H1 (cell line): ENCODE results near the gene SH3BP5. TPM values are rescaled to one million over a fixed set of nuclear protein-coding genes. Genes with fewer than 3 reads are reported as not detected.

Source experiments
- CTCF ChIA-PET: fragments of 300-600 bp; sonication (Branson Sonifier 250); formaldehyde crosslinking; loops from one replicate; lab custom pipeline; 2021; ENCODE audit not compliant: partially characterized antibody; lab: Charles Lee
- POLR2A ChIA-PET: fragments of 300-600 bp; sonication (Branson Sonifier 250); formaldehyde crosslinking; loops from one replicate; lab custom pipeline; 2021; ENCODE audit warnings: inconsistent platforms; ENCODE audit not compliant: partially characterized antibody; lab: Charles Lee
- DNase-seq, 2 experiments: peaks; one replicate each; pipeline versions ENCODE4 v3.0.0 to v3.0.0-alpha.2; 2010 to 2022; ENCODE audit warnings: low spot score in 2 of 2, low read depth in 1 of 2, mixed read lengths in 1 of 2
- FAIRE-seq: peaks from 2 replicates; lab custom pipeline; 2011; peaks lifted over from hg19 to GRCh38; lab: Jason Lieb, UNC
- H2AFZ ChIP-seq: 2 replicates; pipeline ENCODE4 v1.8.1; 2012; ENCODE audit warnings: low read length, inconsistent platforms
- H2AK5ac ChIP-seq: 2 replicates; pipeline ENCODE4 v1.6.1; 2013; ENCODE audit warnings: low read depth, low read length
- H2BK120ac ChIP-seq: replicated peaks from 2 replicates; pipeline ENCODE3; 2013; ENCODE audit warnings: low read depth, low read length, inconsistent platforms
- H2BK12ac ChIP-seq: 2 replicates; pipeline ENCODE4 v1.6.1; 2013; ENCODE audit warnings: low read depth, low read length
- H2BK15ac ChIP-seq: 2 replicates; pipeline ENCODE4 v1.6.1; 2013; ENCODE audit warnings: low read length
- H2BK20ac ChIP-seq: 2 replicates; pipeline ENCODE4 v1.6.1; 2013; ENCODE audit warnings: low read length
- H2BK5ac ChIP-seq: 2 replicates; pipeline ENCODE4 v1.6.1; 2013; ENCODE audit warnings: low read depth, low read length
- H3K14ac ChIP-seq: 2 replicates; pipeline ENCODE4 v1.6.1; 2013; ENCODE audit warnings: inconsistent platforms; ENCODE audit not compliant: insufficient read length
- H3K18ac ChIP-seq: 2 replicates; pipeline ENCODE4 v1.6.1; 2013; ENCODE audit warnings: low read length; ENCODE audit errors: extremely low read depth
- H3K23ac ChIP-seq: 2 replicates; pipeline ENCODE4 v1.6.1; 2013; ENCODE audit warnings: inconsistent platforms; ENCODE audit not compliant: insufficient read length
- H3K23me2 ChIP-seq: 2 replicates; pipeline ENCODE4 v1.6.1; 2013; ENCODE audit warnings: low read depth, low read length
- H3K27ac ChIP-seq: 2 replicates; pipeline ENCODE4 v1.6.1; 2011; ENCODE audit warnings: low read depth, low read length, inconsistent platforms
- H3K27me3 ChIP-seq, 4 experiments: replicated peaks in 1 of 4; 1 replicate in 1 of 4; 2 replicates in 3 of 4; pipeline versions ENCODE4 v1.6.1 to v1.8.1; 2011 to 2013; ENCODE audit warnings: low read length in 3 of 4, mild to moderate bottlenecking in 3 of 4, inconsistent platforms in 2 of 4, mixed read lengths in 2 of 4, moderate library complexity in 1 of 4; ENCODE audit not compliant: control insufficient read depth in 3 of 4, insufficient read depth in 3 of 4; ENCODE audit errors: extremely low read depth in 1 of 4
- H3K36me3 ChIP-seq, 4 experiments: 2 replicates each; pipeline versions ENCODE4 v1.6.1 to v1.8.1; 2011 to 2013; ENCODE audit warnings: mild to moderate bottlenecking in 4 of 4, low read length in 3 of 4, moderate library complexity in 2 of 4, control low read depth in 1 of 4, inconsistent platforms in 1 of 4; ENCODE audit not compliant: insufficient read depth in 4 of 4, control insufficient read depth in 2 of 4
- H3K4ac ChIP-seq: replicated peaks from 2 replicates; pipeline ENCODE3; 2013; ENCODE audit warnings: low read length, low read depth, mixed read lengths, inconsistent platforms; ENCODE audit not compliant: insufficient read length
- H3K4me1 ChIP-seq, 4 experiments: replicated peaks in 1 of 4; 1 replicate in 1 of 4; 2 replicates in 3 of 4; pipeline versions ENCODE4 v1.6.1 to v1.8.1; 2011 to 2013; ENCODE audit warnings: low read length in 3 of 4, inconsistent platforms in 2 of 4, mixed read lengths in 1 of 4; ENCODE audit not compliant: insufficient read depth in 4 of 4, control insufficient read depth in 3 of 4
- H3K4me2 ChIP-seq, 2 experiments: 2 replicates each; pipeline versions ENCODE4 v1.6.1 to v1.8.1; 2011 to 2013; ENCODE audit warnings: low read depth in 2 of 2, low read length in 2 of 2, control low read depth in 1 of 2, inconsistent platforms in 1 of 2, mild to moderate bottlenecking in 1 of 2; ENCODE audit not compliant: insufficient read depth in 1 of 2
- H3K4me3 ChIP-seq, 4 experiments: fragments of 200-600, 300-600 bp in 1 of 4; sonication (generic), shearing (Covaris generic), sonication (Bioruptor Twin) in 1 of 4; 2 replicates each; pipeline versions ENCODE4 v1.5.1 to v1.8.1; 2011 to 2016; ENCODE audit warnings: low read length in 4 of 4, low read depth in 3 of 4, control low read depth in 2 of 4, inconsistent platforms in 2 of 4, mild to moderate bottlenecking in 2 of 4, mixed read lengths in 1 of 4, moderate library complexity in 1 of 4; ENCODE audit not compliant: insufficient read depth in 2 of 4; ENCODE audit errors: extremely low read depth in 1 of 4
- H3K56ac ChIP-seq: replicated peaks from 2 replicates; pipeline ENCODE3; 2013; ENCODE audit warnings: low read depth, mild to moderate bottlenecking, mixed read lengths, low read length, inconsistent platforms; ENCODE audit not compliant: insufficient read length
- H3K79me1 ChIP-seq: 2 replicates; pipeline ENCODE4 v1.6.1; 2013; ENCODE audit warnings: low read depth, low read length, control low read depth
- H3K79me2 ChIP-seq, 2 experiments: 2 replicates each; pipeline versions ENCODE4 v1.6.1 to v1.8.1; 2012 to 2013; ENCODE audit warnings: low read length in 2 of 2, mild to moderate bottlenecking in 2 of 2, inconsistent platforms in 1 of 2; ENCODE audit not compliant: insufficient read depth in 2 of 2, control insufficient read depth in 1 of 2
- H3K9ac ChIP-seq, 4 experiments: replicated peaks in 1 of 4; 1 replicate in 1 of 4; 2 replicates in 3 of 4; pipeline versions ENCODE4 v1.6.1 to v1.8.1; 2011 to 2013; ENCODE audit warnings: low read depth in 3 of 4, low read length in 3 of 4, control low read depth in 2 of 4, mild to moderate bottlenecking in 2 of 4, moderate library complexity in 2 of 4, inconsistent platforms in 1 of 4; ENCODE audit errors: extremely low read depth in 1 of 4
- H3K9me3 ChIP-seq, 2 experiments: 2 replicates each; pipeline versions ENCODE4 v1.6.1 to v1.8.1; 2012 to 2013; ENCODE audit warnings: mild to moderate bottlenecking in 2 of 2, moderate library complexity in 2 of 2, control low read depth in 1 of 2, inconsistent platforms in 1 of 2, low read depth in 1 of 2, low read length in 1 of 2, mixed read lengths in 1 of 2; ENCODE audit not compliant: insufficient read depth in 2 of 2
- H4K20me1 ChIP-seq, 2 experiments: replicated peaks in 1 of 2; 2 replicates each; pipeline versions ENCODE3 to v1.8.1; 2011 to 2013; ENCODE audit warnings: inconsistent platforms in 2 of 2, low read length in 2 of 2, mild to moderate bottlenecking in 1 of 2; ENCODE audit not compliant: insufficient read depth in 2 of 2, control insufficient read depth in 1 of 2
- H4K5ac ChIP-seq: 2 replicates; pipeline ENCODE4 v1.6.1; 2013; ENCODE audit warnings: low read length, low read depth, mixed read lengths, inconsistent platforms; ENCODE audit not compliant: insufficient read length
- H4K8ac ChIP-seq: 2 replicates; pipeline ENCODE4 v1.8.0; 2013; ENCODE audit warnings: mild to moderate bottlenecking, moderate library complexity, low read length, inconsistent platforms; ENCODE audit not compliant: insufficient read depth; ENCODE audit errors: extremely low read depth
- H4K91ac ChIP-seq: replicated peaks from 2 replicates; pipeline ENCODE3; 2013; ENCODE audit warnings: low read length, mixed read lengths, inconsistent platforms; ENCODE audit not compliant: insufficient read length
- CREB1 ChIP-seq: IDR thresholded peaks from 2 replicates; pipeline ENCODE4 v1.6.1; 2012; ENCODE audit warnings: inconsistent platforms
- WGBS, 2 experiments: shearing (Covaris generic) in 1 of 2; methylation state at CpG; one replicate each; pipeline versions ENCODE4 v1.1.6 to v1.1.7; 2013 to 2015; ENCODE audit warnings: low lambda C conversion rate in 2 of 2, mixed read lengths in 2 of 2, inconsistent platforms in 1 of 2, low coverage in 1 of 2, missing lambda C conversion rate in 1 of 2; ENCODE audit not compliant: insufficient replicate concordance in 2 of 2, insufficient coverage in 1 of 2, insufficient read length in 1 of 2; ENCODE audit errors: extremely low coverage in 1 of 2, missing lambda C conversion rate in 1 of 2; 5-methylcytosine and 5-hydroxymethylcytosine counted together
- polyA plus RNA-seq, 7 experiments: library from polyadenylated mRNA; depleted of rRNA in 3 of 7; stranded (reverse) in 5 of 7; unstranded in 2 of 7; fragments of >200 nt in 5 of 7; fragments of 200-250 nt in 2 of 7; gene quantifications; 1 replicate in 5 of 7; 2 replicates in 1 of 7; 4 replicates in 1 of 7; pipeline versions ENCODE4 v1.2.1 to v1.2.3, GENCODE V29; 2011 to 2013; ENCODE audit warnings: missing spikeins in 2 of 7, mixed read lengths in 2 of 7
- small RNA-seq: library from polyadenylated mRNA; stranded (forward); fragments of <200 nt; extraction: miRNeasy Mini kit (QIAGEN cat#:217004); gene quantifications from one replicate; pipeline ENCODE3, GENCODE V24; 2013; ENCODE audit not compliant: insufficient read depth
- total RNA-seq: library from RNA; stranded (reverse); fragmentation: NEBNext Ultra II Directional; extraction: Animal tissue kit (Norgen Biotek cat#: 25700); gene quantifications from 2 replicates; pipeline ENCODE4 v1.2.1, GENCODE V29; 2021

The SH3BP5 gene
- total and polyA plus RNA-seq, 2 of the 8 experiments (the other 6 are each of a cell fraction or from before 2014, with no cell fraction given), result 7.1 to 9.7 TPM

- H2AK5ac ChIP-seq, result no peak overlapping the region
- H3K23ac ChIP-seq, result no peak overlapping the region
- no peak for FAIRE-seq
- H2AFZ ChIP-seq, result peak overlapping the region; percentile 37; the same call in 1 of the 2 replicates
- H2BK15ac ChIP-seq, result 0 out of 2 replicates have a peak overlapping the region, but pooled peaks have one; percentile 76
- 0 out of 2 replicates have a peak overlapping the region, but pooled peaks have one; percentile 55 for H3K18ac ChIP-seq
- H2BK20ac ChIP-seq, result no peak overlapping the region
- H2BK12ac ChIP-seq, result no peak overlapping the region
- peak overlapping the region; percentile 70 to 80 for H3K4me2 ChIP-seq
- no peak overlapping the region for H2BK120ac ChIP-seq
- no peaks in the 10 kb centered on the region for H3K9me3 ChIP-seq
- H3K14ac ChIP-seq, result no peak overlapping the region
- H3K36me3 ChIP-seq, result no peaks in the 10 kb centered on the region; a peak in 1 of 8 replicates
- no peak overlapping the region for H3K56ac ChIP-seq
- DNase-seq, result no peak
- peaks cover 0 to 2% of the 10 kb centered on the region in 2 experiments for H4K20me1 ChIP-seq
- peak overlapping the region; percentile 44 for H4K91ac ChIP-seq
- no peak overlapping the region for H3K27ac ChIP-seq
- H3K27me3 ChIP-seq, result no peaks in the 10 kb centered on the region; a peak in 2 of 7 replicates
- no peak overlapping the region for H3K4ac ChIP-seq
- peaks cover 7% of the 10 kb centered on the region; the same call in 1 of the 2 replicates for H3K23me2 ChIP-seq
- 6% methylated on average over 3 of the region's 3 CpGs; no CpG with 5 or more reads in 1 of the 2 experiments for WGBS, 2 experiments
- H3K9ac ChIP-seq, result peak overlapping the region in 2 of 4 experiments; percentile 43 to 45; a peak in 3 of 7 replicates
- TF ChIP-seq CREB1, result no peak
- no peaks in the 10 kb centered on the region; the same call in 1 of the 2 replicates for H3K79me1 ChIP-seq
- no peak overlapping the region for H4K8ac ChIP-seq
- CTCF ChIA-PET, result interaction anchor here (0.6 to 7.2 kb wide), 20 partner anchors 9 to 202 kb away, joined by 3 to 86 read pairs (median 4); no protein-coding TSS in a partner anchor
- H3K4me3 ChIP-seq, result peak overlapping the region; percentile 83 to 92 (median 86)
- POLR2A ChIA-PET, result interaction anchor here (0.6 to 1.3 kb wide), 7 partner anchors 9 to 97 kb away, joined by 3 to 4 read pairs (median 3); no protein-coding TSS in a partner anchor
- no peak overlapping the region for H2BK5ac ChIP-seq
- peaks cover 0 to 3% (median 1%) of the 10 kb centered on the region in 4 experiments; a peak in 3 of 7 replicates for H3K4me1 ChIP-seq
- H4K5ac ChIP-seq, result peak overlapping the region; percentile 36
- H3K79me2 ChIP-seq, result peaks cover 0 to 11% of the 10 kb centered on the region in 2 experiments; a peak in 2 of 4 replicates
These were observed 126.9 kb downstream of the SH3BP5 start for GRCh38 chr3:15205482-15205933.

Small RNA genes within 50 kb of the gene (small RNA-seq; reads per million reads assigned to genes)
- gene HMGN2P7 (not detected), gene RNU6-454P (not detected)

Other genes starting within 250 kb of the SH3BP5 start
- 18.9 and 20.0 TPM in 2 replicates for gene RBSN, start 233.4 kb downstream of the SH3BP5 start, total RNA-seq
- 5.6 and 5.9 TPM in 2 replicates for gene RBSN, start 233.4 kb downstream of the SH3BP5 start, polyA plus RNA-seq (2011; rRNA removed)
- gene CAPN7, start 126.3 kb downstream of the SH3BP5 start, total RNA-seq, result 13.0 and 13.2 TPM in 2 replicates
- gene CAPN7, start 126.3 kb downstream of the SH3BP5 start, polyA plus RNA-seq (2011; rRNA removed), result 5.3 and 6.1 TPM in 2 replicates
- 20.0 and 20.7 TPM in 2 replicates for gene METTL6, start 95.0 kb upstream of the SH3BP5 start, total RNA-seq
- gene METTL6, start 95.0 kb upstream of the SH3BP5 start, polyA plus RNA-seq (2011; rRNA removed), result 13.1 and 18.4 TPM in 2 replicates
- 26.8 and 28.0 TPM in 2 replicates for gene EAF1, start 95.0 kb upstream of the SH3BP5 start, total RNA-seq
- gene EAF1, start 95.0 kb upstream of the SH3BP5 start, polyA plus RNA-seq (2011; rRNA removed), result 13.9 and 16.8 TPM in 2 replicates
- 0.99 and 1.9 TPM in 2 replicates for gene COLQ, start 189.1 kb upstream of the SH3BP5 start, total RNA-seq
- gene COLQ, start 189.1 kb upstream of the SH3BP5 start, polyA plus RNA-seq (2011; rRNA removed), result 1.5 and 2.3 TPM in 2 replicates